Measurements from ENCODE around the gene EYS. TPM values are rescaled to one million over a fixed set of nuclear protein-coding genes. Genes with fewer than 3 reads are reported as not detected.

Gene EYS
- polyA plus RNA-seq, 3 donors, result 0.51 to 0.69 (median 0.65) TPM

GRCh38 chr6:64411226-64411625 lies 1295.8 kb downstream of the EYS start:
- no peak for DNase-seq (ENCODE audit: low read depth in 3 of 3, low spot score in 2 of 3)

GRCh38 chr6:64409948-64410347 lies 1297.1 kb downstream of the EYS start:
- no peak for DNase-seq (ENCODE audit: low read depth in 3 of 3, low spot score in 2 of 3)

- DNase-seq (ENCODE audit: low read depth in 3 of 3, low spot score in 2 of 3), result no peak
Measured at GRCh38 chr6:64404396-64404795, 1302.6 kb downstream of the EYS start.

GRCh38 chr6:64383277-64383676 lies 1323.7 kb downstream of the EYS start:
- no peak for DNase-seq (ENCODE audit: low read depth in 3 of 3, low spot score in 2 of 3)

GRCh38 chr6:64376394-64376793 lies 1330.6 kb downstream of the EYS start:
- DNase-seq (ENCODE audit: low read depth in 3 of 3, low spot score in 2 of 3), result no peak

- DNase-seq (ENCODE audit: low read depth in 3 of 3, low spot score in 2 of 3), result no peak
Measured at GRCh38 chr6:64357430-64357829, 1349.6 kb downstream of the EYS start.

- no peak for DNase-seq (ENCODE audit: low read depth in 3 of 3, low spot score in 2 of 3)
Measured at GRCh38 chr6:64347411-64347810, 1359.6 kb downstream of the EYS start.

GRCh38 chr6:64335195-64335594 lies 1371.8 kb downstream of the EYS start:
- no peak for DNase-seq (ENCODE audit: low read depth in 3 of 3, low spot score in 2 of 3)

GRCh38 chr6:64334636-64335035 lies 1372.4 kb downstream of the EYS start:
- DNase-seq (ENCODE audit: low read depth in 3 of 3, low spot score in 2 of 3), result no peak

GRCh38 chr6:64330694-64331307 lies 1376.2 kb downstream of the EYS start:
- peak; percentile 9 to 31 (median 27) for DNase-seq (ENCODE audit: low read depth in 3 of 3, low spot score in 2 of 3)

GRCh38 chr6:64326939-64327338 lies 1380.1 kb downstream of the EYS start:
- no peak for DNase-seq (ENCODE audit: low read depth in 3 of 3, low spot score in 2 of 3)

- no peak for DNase-seq (ENCODE audit: low read depth in 3 of 3, low spot score in 2 of 3)
Measured at GRCh38 chr6:64325093-64325492, 1381.9 kb downstream of the EYS start.

GRCh38 chr6:64310214-64310613 lies 1396.8 kb downstream of the EYS start:
- DNase-seq (ENCODE audit: low read depth in 3 of 3, low spot score in 2 of 3), result no peak

- DNase-seq (ENCODE audit: low read depth in 3 of 3, low spot score in 2 of 3), result no peak
Measured at GRCh38 chr6:64301307-64302236, 1405.5 kb downstream of the EYS start.

- no peak for DNase-seq (ENCODE audit: low read depth in 3 of 3, low spot score in 2 of 3)
Measured at GRCh38 chr6:64299176-64299575, 1407.8 kb downstream of the EYS start.

GRCh38 chr6:64294034-64294433 lies 1413.0 kb downstream of the EYS start:
- DNase-seq (ENCODE audit: low read depth in 3 of 3, low spot score in 2 of 3), result no peak

- DNase-seq (ENCODE audit: low read depth in 3 of 3, low spot score in 2 of 3), result no peak
Measured at GRCh38 chr6:64293298-64293697, 1413.7 kb downstream of the EYS start.

- DNase-seq (ENCODE audit: low read depth in 3 of 3, low spot score in 2 of 3), result no peak
Measured at GRCh38 chr6:64290867-64291266, 1416.2 kb downstream of the EYS start.

- DNase-seq (ENCODE audit: low read depth in 3 of 3, low spot score in 2 of 3), result no peak
Measured at GRCh38 chr6:64289931-64290330, 1417.1 kb downstream of the EYS start.

- DNase-seq (ENCODE audit: low read depth in 3 of 3, low spot score in 2 of 3), result no peak
Measured at GRCh38 chr6:64288351-64288750, 1418.7 kb downstream of the EYS start.

GRCh38 chr6:64281167-64281566 lies 1425.9 kb downstream of the EYS start:
- DNase-seq (ENCODE audit: low read depth in 3 of 3, low spot score in 2 of 3), result no peak

GRCh38 chr6:64280569-64280968 lies 1426.5 kb downstream of the EYS start:
- DNase-seq (ENCODE audit: low read depth in 3 of 3, low spot score in 2 of 3), result peak in 1 of 3 donors; percentile 7

All from right renal cortex interstitium (tissue), 3 donors.